Loucy (cell line): ENCODE measurements around the gene PABPN1.

Source experiments
- EZH2phosphoT487 ChIP-seq: fragments of 200-600 bp; IDR thresholded peaks from 2 replicates; pipeline ENCODE4 v1.6.1; 2018; ENCODE audit warnings: antibody characterized with exemption, mild to moderate bottlenecking, moderate library complexity, borderline replicate concordance
- TF ChIP-seq, protein P1 (sequence below): fragments of 200-600 bp; sonication (generic); conservative IDR thresholded peaks from 2 replicates; pipeline ENCODE4 v1.5.1; 2014; ENCODE audit warnings: mild to moderate bottlenecking, antibody characterized with exemption, low read length

DNA sequence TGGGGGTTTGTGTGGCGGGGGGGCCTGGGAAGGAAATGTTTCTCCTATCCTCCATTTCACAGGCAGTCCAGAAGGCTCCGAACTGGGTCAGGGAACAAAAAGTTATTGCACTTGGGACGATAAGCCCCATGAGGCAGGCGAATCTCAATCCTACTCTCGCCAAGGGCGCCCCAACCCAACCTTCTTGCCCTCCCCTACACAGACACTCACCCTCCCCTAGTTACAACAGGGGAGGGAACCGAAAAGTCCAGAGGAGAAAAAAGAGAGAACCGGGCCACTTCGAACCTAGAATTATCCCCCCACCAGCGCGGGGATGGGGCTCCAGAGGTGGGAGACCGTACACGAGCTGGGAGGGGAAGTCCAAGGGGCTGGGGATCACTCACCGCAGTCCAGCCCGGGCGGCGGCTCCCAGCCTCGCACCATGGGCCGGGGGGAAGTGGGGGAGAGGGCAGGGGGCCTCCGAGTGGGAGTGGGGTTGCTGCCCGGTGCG is 35.7 kb upstream of the PABPN1 start:
- TF ChIP-seq, protein P1, sequence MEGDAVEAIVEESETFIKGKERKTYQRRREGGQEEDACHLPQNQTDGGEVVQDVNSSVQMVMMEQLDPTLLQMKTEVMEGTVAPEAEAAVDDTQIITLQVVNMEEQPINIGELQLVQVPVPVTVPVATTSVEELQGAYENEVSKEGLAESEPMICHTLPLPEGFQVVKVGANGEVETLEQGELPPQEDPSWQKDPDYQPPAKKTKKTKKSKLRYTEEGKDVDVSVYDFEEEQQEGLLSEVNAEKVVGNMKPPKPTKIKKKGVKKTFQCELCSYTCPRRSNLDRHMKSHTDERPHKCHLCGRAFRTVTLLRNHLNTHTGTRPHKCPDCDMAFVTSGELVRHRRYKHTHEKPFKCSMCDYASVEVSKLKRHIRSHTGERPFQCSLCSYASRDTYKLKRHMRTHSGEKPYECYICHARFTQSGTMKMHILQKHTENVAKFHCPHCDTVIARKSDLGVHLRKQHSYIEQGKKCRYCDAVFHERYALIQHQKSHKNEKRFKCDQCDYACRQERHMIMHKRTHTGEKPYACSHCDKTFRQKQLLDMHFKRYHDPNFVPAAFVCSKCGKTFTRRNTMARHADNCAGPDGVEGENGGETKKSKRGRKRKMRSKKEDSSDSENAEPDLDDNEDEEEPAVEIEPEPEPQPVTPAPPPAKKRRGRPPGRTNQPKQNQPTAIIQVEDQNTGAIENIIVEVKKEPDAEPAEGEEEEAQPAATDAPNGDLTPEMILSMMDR: no peak
- TF ChIP-seq EZH2phosphoT487: no peak
